GM19468 (cell line): ENCODE results near the gene TTC7B.
"Not testable (repeated sequence)": the region's sequence is repeated elsewhere in the genome, so short reads cannot be mapped to it uniquely, and the experiment has no call there.

ENCODE experiments used
- ATAC-seq: cut with Tn5 transposase; IDR thresholded peaks from one replicate; pipeline ENCODE4 v1.9.1; 2021; ENCODE audit warnings: mild to moderate bottlenecking, moderate library complexity, moderate number of reproducible peaks; ENCODE audit not compliant: unreplicated experiment; ENCODE audit errors: extremely low read depth

TTC7B gene

GRCh38 chr14:90525353-90526028, 290.7 kb downstream of the TTC7B start:
- not testable (repeated sequence) for ATAC-seq

DNA sequence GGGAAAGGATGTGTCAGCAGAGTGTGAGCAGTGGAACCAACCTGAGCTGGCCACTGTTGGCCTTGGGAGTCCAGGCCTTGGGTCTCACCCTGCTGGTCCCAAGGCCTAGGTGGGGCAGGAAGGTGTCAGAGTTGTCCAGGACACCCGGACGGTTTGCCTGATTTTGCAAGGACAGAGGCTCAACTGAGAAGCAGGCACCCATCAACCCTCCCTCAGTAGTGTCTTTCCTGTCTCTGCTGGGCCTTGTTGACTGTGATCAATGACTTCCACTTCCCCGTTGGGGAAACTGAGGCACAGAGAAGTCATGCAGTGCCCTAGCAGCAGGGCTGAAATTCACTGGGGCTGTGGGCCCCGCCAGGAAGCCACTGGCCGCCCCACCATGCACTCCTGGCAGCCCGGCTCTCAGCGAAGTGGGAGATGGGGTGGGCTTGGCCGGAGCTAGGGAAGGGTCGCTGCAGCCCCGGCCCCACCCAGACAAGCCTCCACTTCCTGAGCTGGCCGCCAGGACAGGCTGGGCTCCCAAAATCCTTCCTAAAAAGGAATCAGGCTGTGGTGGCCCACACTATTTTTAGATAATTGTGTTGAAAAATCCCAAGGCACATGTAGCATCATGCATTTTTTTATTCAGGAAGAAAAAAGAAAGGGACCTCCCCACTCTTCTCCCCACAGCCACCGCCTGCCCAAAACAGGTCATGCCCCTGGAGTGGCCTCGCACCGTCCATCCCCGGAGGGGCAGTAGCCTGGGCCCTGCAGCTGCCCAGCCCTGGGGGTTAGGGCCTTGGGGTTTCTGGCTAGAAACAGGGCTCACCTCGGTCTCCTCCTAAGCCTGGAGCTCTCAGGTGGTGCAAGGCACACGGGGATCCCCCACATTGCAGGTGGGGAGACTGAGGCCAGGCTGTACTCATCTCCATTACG, 292.0 kb downstream of the TTC7B start:
- no peak for ATAC-seq

DNA sequence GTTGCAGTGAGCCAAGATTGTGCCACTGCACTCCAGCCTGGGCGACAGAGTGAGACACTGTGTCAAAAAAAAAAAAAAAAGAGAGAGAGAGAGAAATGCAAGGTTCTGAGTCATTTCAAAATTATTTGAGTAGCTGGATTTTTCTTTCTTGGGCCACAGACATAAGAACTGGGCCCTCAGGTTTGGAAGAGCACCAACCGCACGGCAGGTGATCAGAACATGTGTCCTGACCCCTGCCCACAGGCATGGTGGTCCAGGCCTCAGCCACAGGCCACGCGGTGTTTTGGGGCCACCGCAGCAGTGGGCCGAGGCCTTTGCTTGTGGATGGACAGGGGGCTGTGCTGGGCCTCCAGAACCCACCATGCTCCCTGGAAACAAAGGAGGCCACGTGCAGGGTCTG, 292.7 kb downstream of the TTC7B start:
- no peak for ATAC-seq

DNA sequence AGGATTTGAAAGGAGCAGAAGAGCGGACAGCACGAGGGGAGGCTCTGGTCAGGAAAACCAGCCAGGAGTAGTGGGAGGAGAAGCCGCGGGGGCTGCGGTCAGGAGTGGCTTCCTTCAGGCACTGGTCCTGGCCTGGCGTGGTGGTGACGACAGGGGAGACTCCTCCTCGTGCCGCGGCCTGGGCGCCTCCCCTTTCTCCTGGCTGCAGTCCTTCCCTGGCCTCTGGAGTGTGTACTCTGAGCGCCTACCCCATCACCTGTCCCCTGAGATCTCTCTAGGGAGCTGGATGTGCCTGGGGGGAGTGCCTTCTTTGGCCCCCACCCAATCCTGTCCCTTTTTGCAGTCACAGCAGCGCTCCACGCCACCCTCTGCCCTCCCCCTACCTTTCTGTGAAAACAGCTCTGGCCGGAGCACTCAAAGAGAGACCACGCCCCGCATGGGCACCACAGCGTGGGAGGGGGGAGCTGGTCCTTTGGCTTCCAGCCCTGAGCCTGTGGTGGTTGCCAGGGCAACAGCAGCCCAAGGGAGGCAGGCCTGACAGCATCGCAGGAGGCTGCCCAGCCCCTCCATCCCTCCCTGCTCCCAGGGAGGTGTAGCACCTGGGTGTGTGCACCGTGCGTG, 293.5 kb downstream of the TTC7B start:
- no peak for ATAC-seq

- no peak for ATAC-seq
Measured at GRCh38 chr14:90521930-90522483, 294.2 kb downstream of the TTC7B start.

GRCh38 chr14:90521084-90521929, 294.9 kb downstream of the TTC7B start:
- ATAC-seq, result no peak

- ATAC-seq, result no peak
Measured at GRCh38 chr14:90520326-90520725, 295.9 kb downstream of the TTC7B start.

GRCh38 chr14:90519262-90519920, 296.8 kb downstream of the TTC7B start:
- ATAC-seq, result no peak

GRCh38 chr14:90518941-90519256, 297.3 kb downstream of the TTC7B start:
- no peak for ATAC-seq

DNA sequence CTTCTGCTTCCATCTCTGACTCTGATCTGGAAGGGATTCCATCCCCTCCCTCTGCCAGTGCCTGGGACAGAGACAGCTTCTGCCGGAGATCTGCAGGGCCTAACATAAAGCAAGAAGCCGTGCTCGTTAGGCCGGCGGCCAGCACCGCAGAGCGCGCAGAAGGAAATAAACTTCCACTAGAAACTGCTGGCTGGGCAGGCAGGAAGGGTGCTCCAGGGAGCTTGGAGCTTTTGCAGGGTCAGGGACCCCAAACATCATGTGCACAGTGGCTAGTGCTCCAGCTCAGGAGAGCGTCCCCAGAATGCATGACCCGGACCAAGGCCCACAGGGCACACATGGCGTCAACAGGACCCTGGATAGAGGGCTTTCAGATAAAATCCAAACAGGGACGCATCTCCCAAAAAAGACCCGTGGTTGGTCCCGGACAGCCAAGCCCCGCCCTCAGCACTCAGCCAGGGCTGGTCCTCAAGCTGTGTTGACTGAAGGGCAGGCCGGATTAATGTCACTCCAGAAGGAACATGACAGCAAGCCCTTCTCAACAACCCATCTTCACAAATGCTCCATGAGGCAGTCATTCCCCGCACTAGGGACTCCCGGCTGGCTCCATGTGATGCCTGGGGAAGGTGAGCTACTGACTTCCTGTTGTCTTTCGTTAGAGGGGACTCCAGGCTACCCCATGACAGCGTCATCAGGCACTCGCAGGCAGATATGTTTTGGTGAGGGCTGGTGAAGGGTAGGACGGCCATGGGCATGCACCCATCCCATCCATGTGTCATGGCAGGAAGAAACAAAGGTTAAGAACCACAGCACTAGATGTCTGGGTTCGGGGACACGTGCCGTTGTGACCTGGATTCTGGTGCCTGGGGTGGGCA, 297.9 kb downstream of the TTC7B start:
- ATAC-seq, result no peak

DNA sequence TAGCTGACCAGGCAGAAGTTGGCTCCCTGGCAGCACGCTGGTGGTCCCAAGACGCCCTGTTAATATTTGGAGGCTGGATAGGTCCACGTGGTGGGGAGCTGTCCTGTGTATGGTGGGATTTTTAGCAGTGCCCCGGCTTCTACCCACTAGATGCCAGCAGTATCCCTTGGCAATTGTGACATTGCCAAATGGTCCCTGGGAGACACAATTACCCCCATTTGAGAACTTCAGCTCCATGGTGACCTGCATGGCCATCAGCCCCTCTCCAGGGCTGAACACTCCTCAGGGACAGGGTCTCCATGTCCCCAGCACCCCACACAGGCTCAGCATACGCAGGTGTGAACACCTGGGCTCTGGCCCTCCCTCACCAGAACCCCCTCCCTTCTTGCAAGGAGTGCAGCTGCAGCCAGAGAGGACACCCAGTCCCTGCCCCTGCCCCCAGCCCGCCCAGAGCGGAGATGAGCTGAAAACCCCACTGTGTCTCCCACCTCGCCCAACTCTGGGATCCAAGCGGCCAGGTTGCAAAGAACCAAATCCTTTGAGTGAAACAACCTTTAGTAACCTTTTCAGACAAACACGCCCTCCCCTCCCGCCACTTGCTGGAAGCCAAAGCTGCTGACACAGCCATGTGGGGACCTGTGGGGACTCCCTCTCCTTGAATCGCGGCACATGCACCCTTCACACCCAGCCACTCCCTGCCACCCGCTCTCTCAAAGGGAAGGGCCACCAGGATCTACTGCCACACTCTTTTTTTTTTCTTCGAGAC, 299.0 kb downstream of the TTC7B start:
- ATAC-seq, result no peak

- ATAC-seq, result no peak
Measured at GRCh38 chr14:90514566-90514965, 301.7 kb downstream of the TTC7B start.

GRCh38 chr14:90514015-90514398, 302.2 kb downstream of the TTC7B start:
- ATAC-seq, result no peak

- no peak for ATAC-seq
Measured at GRCh38 chr14:90513161-90514014, 302.8 kb downstream of the TTC7B start.

DNA sequence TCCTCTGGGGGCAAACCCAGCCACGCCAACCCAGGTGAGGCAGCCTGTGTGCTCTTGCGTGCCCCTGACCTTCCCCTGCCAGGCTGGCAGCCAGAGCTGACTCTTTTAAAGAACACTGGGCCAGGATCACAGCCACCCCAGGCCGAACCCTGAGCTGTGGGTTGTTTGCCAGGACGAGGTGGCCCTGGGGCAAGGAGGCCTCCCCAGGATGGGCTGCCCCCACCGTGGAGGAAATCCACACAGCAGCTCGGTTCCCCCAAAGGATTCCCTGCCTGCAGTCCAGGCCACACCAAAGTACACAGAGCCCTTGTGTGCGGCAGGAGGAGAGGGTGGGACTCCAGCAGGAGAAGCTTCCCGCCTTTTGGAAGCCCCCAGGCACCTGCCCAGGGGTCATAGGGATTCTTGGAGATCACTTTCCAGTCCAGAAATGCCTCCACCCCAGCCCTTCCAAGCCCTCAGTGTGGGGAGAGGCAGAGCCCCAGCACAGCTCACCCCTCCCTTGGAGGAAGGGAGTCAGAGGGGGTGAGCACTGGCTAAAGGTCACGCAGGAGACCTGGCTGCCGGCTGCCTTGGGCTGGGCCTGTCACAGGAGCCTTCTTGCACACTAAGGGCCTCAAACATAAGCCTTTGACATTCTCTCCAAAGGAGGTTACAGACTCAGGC, 303.8 kb downstream of the TTC7B start:
- ATAC-seq, result no peak

DNA sequence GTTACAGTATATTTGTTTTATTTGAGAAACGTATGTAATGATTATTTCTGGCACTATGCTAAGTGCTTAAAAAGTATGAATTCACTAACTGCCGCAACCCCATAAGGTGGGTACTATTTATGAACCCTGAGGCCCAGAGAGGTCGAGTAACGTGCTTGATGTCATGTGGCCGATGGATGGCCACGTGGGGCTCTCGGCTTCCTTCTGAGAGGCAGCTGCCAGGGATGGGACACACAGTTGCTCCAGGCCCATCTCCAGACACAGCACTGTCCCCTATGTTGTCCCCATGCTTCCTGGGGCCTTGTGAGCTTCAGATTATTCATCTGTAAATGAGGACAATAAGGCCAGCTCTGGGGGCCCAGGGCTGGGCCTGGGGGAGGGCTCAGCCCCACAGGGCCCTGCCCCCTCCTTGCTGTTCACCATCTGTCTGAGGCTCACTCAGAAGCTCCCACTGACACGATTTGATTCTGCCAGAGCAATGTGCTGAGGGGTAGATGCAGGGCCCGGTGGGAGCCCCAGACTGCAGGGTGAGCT, 304.4 kb downstream of the TTC7B start:
- ATAC-seq, result no peak
